H1 (cell line): ENCODE measurements around the gene GABRP. TPM values are rescaled to one million over a fixed set of nuclear protein-coding genes. Genes with fewer than 3 reads are reported as not detected.

Experiments
- CTCF ChIA-PET: fragments of 300-600 bp; sonication (Branson Sonifier 250); formaldehyde crosslinking; loops from one replicate; lab custom pipeline; 2021; ENCODE audit not compliant: partially characterized antibody; lab: Charles Lee
- POLR2A ChIA-PET: fragments of 300-600 bp; sonication (Branson Sonifier 250); formaldehyde crosslinking; loops from one replicate; lab custom pipeline; 2021; ENCODE audit warnings: inconsistent platforms; ENCODE audit not compliant: partially characterized antibody; lab: Charles Lee
- DNase-seq, 2 experiments: peaks; one replicate each; pipeline versions ENCODE4 v3.0.0 to v3.0.0-alpha.2; 2010 to 2022; ENCODE audit warnings: low spot score in 2 of 2, low read depth in 1 of 2, mixed read lengths in 1 of 2
- FAIRE-seq: peaks from 2 replicates; lab custom pipeline; 2011; peaks lifted over from hg19 to GRCh38; lab: Jason Lieb, UNC
- H2AFZ ChIP-seq: 2 replicates; pipeline ENCODE4 v1.8.1; 2012; ENCODE audit warnings: low read length, inconsistent platforms
- H2AK5ac ChIP-seq: 2 replicates; pipeline ENCODE4 v1.6.1; 2013; ENCODE audit warnings: low read depth, low read length
- H2BK120ac ChIP-seq: replicated peaks from 2 replicates; pipeline ENCODE3; 2013; ENCODE audit warnings: low read depth, low read length, inconsistent platforms
- H2BK12ac ChIP-seq: 2 replicates; pipeline ENCODE4 v1.6.1; 2013; ENCODE audit warnings: low read depth, low read length
- H2BK15ac ChIP-seq: 2 replicates; pipeline ENCODE4 v1.6.1; 2013; ENCODE audit warnings: low read length
- H2BK20ac ChIP-seq: 2 replicates; pipeline ENCODE4 v1.6.1; 2013; ENCODE audit warnings: low read length
- H2BK5ac ChIP-seq: 2 replicates; pipeline ENCODE4 v1.6.1; 2013; ENCODE audit warnings: low read depth, low read length
- H3K14ac ChIP-seq: 2 replicates; pipeline ENCODE4 v1.6.1; 2013; ENCODE audit warnings: inconsistent platforms; ENCODE audit not compliant: insufficient read length
- H3K18ac ChIP-seq: 2 replicates; pipeline ENCODE4 v1.6.1; 2013; ENCODE audit warnings: low read length; ENCODE audit errors: extremely low read depth
- H3K23ac ChIP-seq: 2 replicates; pipeline ENCODE4 v1.6.1; 2013; ENCODE audit warnings: inconsistent platforms; ENCODE audit not compliant: insufficient read length
- H3K23me2 ChIP-seq: 2 replicates; pipeline ENCODE4 v1.6.1; 2013; ENCODE audit warnings: low read depth, low read length
- H3K27ac ChIP-seq: 2 replicates; pipeline ENCODE4 v1.6.1; 2011; ENCODE audit warnings: low read depth, low read length, inconsistent platforms
- H3K27me3 ChIP-seq, 4 experiments: replicated peaks in 1 of 4; 1 replicate in 1 of 4; 2 replicates in 3 of 4; pipeline versions ENCODE4 v1.6.1 to v1.8.1; 2011 to 2013; ENCODE audit warnings: low read length in 3 of 4, mild to moderate bottlenecking in 3 of 4, inconsistent platforms in 2 of 4, mixed read lengths in 2 of 4, moderate library complexity in 1 of 4; ENCODE audit not compliant: control insufficient read depth in 3 of 4, insufficient read depth in 3 of 4; ENCODE audit errors: extremely low read depth in 1 of 4
- H3K36me3 ChIP-seq, 4 experiments: 2 replicates each; pipeline versions ENCODE4 v1.6.1 to v1.8.1; 2011 to 2013; ENCODE audit warnings: mild to moderate bottlenecking in 4 of 4, low read length in 3 of 4, moderate library complexity in 2 of 4, control low read depth in 1 of 4, inconsistent platforms in 1 of 4; ENCODE audit not compliant: insufficient read depth in 4 of 4, control insufficient read depth in 2 of 4
- H3K4ac ChIP-seq: replicated peaks from 2 replicates; pipeline ENCODE3; 2013; ENCODE audit warnings: low read length, low read depth, mixed read lengths, inconsistent platforms; ENCODE audit not compliant: insufficient read length
- H3K4me1 ChIP-seq, 4 experiments: replicated peaks in 1 of 4; 1 replicate in 1 of 4; 2 replicates in 3 of 4; pipeline versions ENCODE4 v1.6.1 to v1.8.1; 2011 to 2013; ENCODE audit warnings: low read length in 3 of 4, inconsistent platforms in 2 of 4, mixed read lengths in 1 of 4; ENCODE audit not compliant: insufficient read depth in 4 of 4, control insufficient read depth in 3 of 4
- H3K4me2 ChIP-seq, 2 experiments: 2 replicates each; pipeline versions ENCODE4 v1.6.1 to v1.8.1; 2011 to 2013; ENCODE audit warnings: low read depth in 2 of 2, low read length in 2 of 2, control low read depth in 1 of 2, inconsistent platforms in 1 of 2, mild to moderate bottlenecking in 1 of 2; ENCODE audit not compliant: insufficient read depth in 1 of 2
- H3K4me3 ChIP-seq, 4 experiments: fragments of 200-600, 300-600 bp in 1 of 4; sonication (generic), shearing (Covaris generic), sonication (Bioruptor Twin) in 1 of 4; 2 replicates each; pipeline versions ENCODE4 v1.5.1 to v1.8.1; 2011 to 2016; ENCODE audit warnings: low read length in 4 of 4, low read depth in 3 of 4, control low read depth in 2 of 4, inconsistent platforms in 2 of 4, mild to moderate bottlenecking in 2 of 4, mixed read lengths in 1 of 4, moderate library complexity in 1 of 4; ENCODE audit not compliant: insufficient read depth in 2 of 4; ENCODE audit errors: extremely low read depth in 1 of 4
- H3K56ac ChIP-seq: replicated peaks from 2 replicates; pipeline ENCODE3; 2013; ENCODE audit warnings: low read depth, mild to moderate bottlenecking, mixed read lengths, low read length, inconsistent platforms; ENCODE audit not compliant: insufficient read length
- H3K79me1 ChIP-seq: 2 replicates; pipeline ENCODE4 v1.6.1; 2013; ENCODE audit warnings: low read depth, low read length, control low read depth
- H3K79me2 ChIP-seq, 2 experiments: 2 replicates each; pipeline versions ENCODE4 v1.6.1 to v1.8.1; 2012 to 2013; ENCODE audit warnings: low read length in 2 of 2, mild to moderate bottlenecking in 2 of 2, inconsistent platforms in 1 of 2; ENCODE audit not compliant: insufficient read depth in 2 of 2, control insufficient read depth in 1 of 2
- H3K9ac ChIP-seq, 4 experiments: replicated peaks in 1 of 4; 1 replicate in 1 of 4; 2 replicates in 3 of 4; pipeline versions ENCODE4 v1.6.1 to v1.8.1; 2011 to 2013; ENCODE audit warnings: low read depth in 3 of 4, low read length in 3 of 4, control low read depth in 2 of 4, mild to moderate bottlenecking in 2 of 4, moderate library complexity in 2 of 4, inconsistent platforms in 1 of 4; ENCODE audit errors: extremely low read depth in 1 of 4
- H3K9me3 ChIP-seq, 2 experiments: 2 replicates each; pipeline versions ENCODE4 v1.6.1 to v1.8.1; 2012 to 2013; ENCODE audit warnings: mild to moderate bottlenecking in 2 of 2, moderate library complexity in 2 of 2, control low read depth in 1 of 2, inconsistent platforms in 1 of 2, low read depth in 1 of 2, low read length in 1 of 2, mixed read lengths in 1 of 2; ENCODE audit not compliant: insufficient read depth in 2 of 2
- H4K20me1 ChIP-seq, 2 experiments: replicated peaks in 1 of 2; 2 replicates each; pipeline versions ENCODE3 to v1.8.1; 2011 to 2013; ENCODE audit warnings: inconsistent platforms in 2 of 2, low read length in 2 of 2, mild to moderate bottlenecking in 1 of 2; ENCODE audit not compliant: insufficient read depth in 2 of 2, control insufficient read depth in 1 of 2
- H4K5ac ChIP-seq: 2 replicates; pipeline ENCODE4 v1.6.1; 2013; ENCODE audit warnings: low read length, low read depth, mixed read lengths, inconsistent platforms; ENCODE audit not compliant: insufficient read length
- H4K8ac ChIP-seq: 2 replicates; pipeline ENCODE4 v1.8.0; 2013; ENCODE audit warnings: mild to moderate bottlenecking, moderate library complexity, low read length, inconsistent platforms; ENCODE audit not compliant: insufficient read depth; ENCODE audit errors: extremely low read depth
- H4K91ac ChIP-seq: replicated peaks from 2 replicates; pipeline ENCODE3; 2013; ENCODE audit warnings: low read length, mixed read lengths, inconsistent platforms; ENCODE audit not compliant: insufficient read length
- KDM1A ChIP-seq: fragments of 200-600, 300-600 bp; sonication (generic); IDR thresholded peaks from 2 replicates; pipeline ENCODE4 v1.7.1; 2016; ENCODE audit warnings: mild to moderate bottlenecking, low read length, borderline replicate concordance
- RAD21 ChIP-seq, 2 experiments: IDR thresholded peaks in 1 of 2; conservative IDR thresholded peaks in 1 of 2; 2 replicates each; pipeline ENCODE4 v1.6.1; 2011; ENCODE audit warnings: low read depth in 2 of 2, low read length in 2 of 2, improper control_type of control experiment in 1 of 2, inconsistent platforms in 1 of 2, mild to moderate bottlenecking in 1 of 2, moderate library complexity in 1 of 2
- TAF7 ChIP-seq: optimal IDR thresholded peaks from 2 replicates; pipeline ENCODE3; 2011; ENCODE audit warnings: low read depth, mild to moderate bottlenecking, inconsistent platforms, low read length, moderate library complexity, borderline replicate concordance
- WGBS, 2 experiments: shearing (Covaris generic) in 1 of 2; methylation state at CpG; one replicate each; pipeline versions ENCODE4 v1.1.6 to v1.1.7; 2013 to 2015; ENCODE audit warnings: low lambda C conversion rate in 2 of 2, mixed read lengths in 2 of 2, inconsistent platforms in 1 of 2, low coverage in 1 of 2, missing lambda C conversion rate in 1 of 2; ENCODE audit not compliant: insufficient replicate concordance in 2 of 2, insufficient coverage in 1 of 2, insufficient read length in 1 of 2; ENCODE audit errors: extremely low coverage in 1 of 2, missing lambda C conversion rate in 1 of 2; 5-methylcytosine and 5-hydroxymethylcytosine counted together
- polyA plus RNA-seq, 7 experiments: library from polyadenylated mRNA; depleted of rRNA in 3 of 7; stranded (reverse) in 5 of 7; unstranded in 2 of 7; fragments of >200 nt in 5 of 7; fragments of 200-250 nt in 2 of 7; gene quantifications; 1 replicate in 5 of 7; 2 replicates in 1 of 7; 4 replicates in 1 of 7; pipeline versions ENCODE4 v1.2.1 to v1.2.3, GENCODE V29; 2011 to 2013; ENCODE audit warnings: missing spikeins in 2 of 7, mixed read lengths in 2 of 7
- total RNA-seq: library from RNA; stranded (reverse); fragmentation: NEBNext Ultra II Directional; extraction: Animal tissue kit (Norgen Biotek cat#: 25700); gene quantifications from 2 replicates; pipeline ENCODE4 v1.2.1, GENCODE V29; 2021
- TF ChIP-seq, protein P1 (sequence below), 3 experiments: IDR thresholded peaks; 1 replicate in 2 of 3; 2 replicates in 1 of 3; pipeline versions ENCODE4 v1.5.1 to v1.6.1; 2011; ENCODE audit warnings: low read length in 3 of 3, mild to moderate bottlenecking in 3 of 3, inconsistent platforms in 2 of 3, low read depth in 1 of 3, moderate library complexity in 1 of 3; ENCODE audit not compliant: insufficient read depth in 1 of 3; ENCODE audit errors: control extremely low read depth in 1 of 3

Gene GABRP
- total and polyA plus RNA-seq, 2 of the 8 experiments (the other 6 are each of a cell fraction or from before 2014, with no cell fraction given) = 3.7 to 4.0 TPM

DNA sequence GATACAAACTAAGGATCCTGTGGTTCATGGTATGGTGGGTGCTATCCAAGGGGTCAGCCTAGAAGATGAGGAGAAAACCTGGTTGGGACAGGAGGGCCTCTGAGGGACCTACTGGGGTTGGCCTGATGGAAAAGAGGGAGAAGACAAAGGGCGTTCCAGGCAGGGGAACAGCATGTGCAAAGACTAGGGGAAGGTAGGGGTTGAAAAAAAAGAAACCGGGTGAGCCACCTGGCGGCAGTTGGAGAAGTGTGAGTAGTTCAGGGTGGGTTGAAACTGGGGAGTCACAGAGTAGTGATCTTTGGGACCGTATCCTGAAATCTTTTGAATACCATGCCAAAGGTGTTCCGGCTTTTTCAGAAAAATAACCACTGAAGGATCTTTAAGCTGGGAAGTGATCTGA, 8.7 kb upstream of the GABRP start:
- 87% methylated on average over 5 of the region's 5 CpGs; no CpG with 5 or more reads in 1 of the 2 experiments for WGBS, 2 experiments
- Histone ChIP-seq H2BK120ac (peak overlapping the region; percentile 58), H3K4me3 (no peak overlapping the region), H2AK5ac (no peak overlapping the region), H3K79me1 (no peaks in the 10 kb centered on the region), H2BK12ac (no peak overlapping the region), H2BK5ac (peak overlapping the region; percentile 9; the same call in 1 of the 2 replicates), H3K9ac (no peak overlapping the region), H3K79me2 (no peaks in the 10 kb centered on the region), H3K4me1 (peaks cover 4 to 15% (median 8%) of the 10 kb centered on the region in 4 experiments), H3K23me2 (no peaks in the 10 kb centered on the region), H3K27ac (no peak overlapping the region), H2BK20ac (peak overlapping the region; percentile 53; the same call in 1 of the 2 replicates), H3K9me3 (no peaks in the 10 kb centered on the region), H3K36me3 (no peaks in the 10 kb centered on the region), H2BK15ac (no peak overlapping the region), H4K20me1 (no peaks in the 10 kb centered on the region), H3K4me2 (no peak overlapping the region), H2AFZ (no peak overlapping the region), H3K27me3 (no peaks in the 10 kb centered on the region), H4K8ac (no peak overlapping the region), H3K14ac (no peak overlapping the region), H3K18ac (0 out of 2 replicates have a peak overlapping the region, but pooled peaks have one; percentile 25), H3K4ac (no peak overlapping the region), H3K23ac (no peak overlapping the region), H3K56ac (no peak overlapping the region), H4K91ac (peak overlapping the region; percentile 91), H4K5ac (no peak overlapping the region)
- FAIRE-seq = no peak
- no peak for DNase-seq
- TF ChIP-seq TAF7 = no peak
- TF ChIP-seq RAD21 (IDR thresholded peaks at IDR 0.05 in 1 of 2, conservative IDR thresholded peaks at IDR 0.05 in 1 of 2; ENCODE audit: low read depth in 2 of 2, low read length in 2 of 2) = peak in 1 of 2 experiments; percentile 38; a peak in 1 of 4 replicates
- TF ChIP-seq KDM1A = peak; percentile 60; the same call in 1 of the 2 replicates
- TF ChIP-seq, protein P1, sequence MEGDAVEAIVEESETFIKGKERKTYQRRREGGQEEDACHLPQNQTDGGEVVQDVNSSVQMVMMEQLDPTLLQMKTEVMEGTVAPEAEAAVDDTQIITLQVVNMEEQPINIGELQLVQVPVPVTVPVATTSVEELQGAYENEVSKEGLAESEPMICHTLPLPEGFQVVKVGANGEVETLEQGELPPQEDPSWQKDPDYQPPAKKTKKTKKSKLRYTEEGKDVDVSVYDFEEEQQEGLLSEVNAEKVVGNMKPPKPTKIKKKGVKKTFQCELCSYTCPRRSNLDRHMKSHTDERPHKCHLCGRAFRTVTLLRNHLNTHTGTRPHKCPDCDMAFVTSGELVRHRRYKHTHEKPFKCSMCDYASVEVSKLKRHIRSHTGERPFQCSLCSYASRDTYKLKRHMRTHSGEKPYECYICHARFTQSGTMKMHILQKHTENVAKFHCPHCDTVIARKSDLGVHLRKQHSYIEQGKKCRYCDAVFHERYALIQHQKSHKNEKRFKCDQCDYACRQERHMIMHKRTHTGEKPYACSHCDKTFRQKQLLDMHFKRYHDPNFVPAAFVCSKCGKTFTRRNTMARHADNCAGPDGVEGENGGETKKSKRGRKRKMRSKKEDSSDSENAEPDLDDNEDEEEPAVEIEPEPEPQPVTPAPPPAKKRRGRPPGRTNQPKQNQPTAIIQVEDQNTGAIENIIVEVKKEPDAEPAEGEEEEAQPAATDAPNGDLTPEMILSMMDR (IDR thresholded peaks at IDR 0.05; ENCODE audit: control extremely low read depth in 1 of 3, insufficient read depth in 1 of 3, low read depth in 1 of 3, low read length in 3 of 3) = peak in 1 of 3 experiments; percentile 19; a peak in 2 of 4 replicates
- CTCF ChIA-PET = interaction anchor here (1.1 to 6.3 kb wide), 4 partner anchors 14 to 78 kb away, joined by 3 to 91 read pairs (median 40); no protein-coding TSS in a partner anchor
- POLR2A ChIA-PET = interaction anchor here (0.9 to 6.0 kb wide), 4 partner anchors 9 to 29 kb away, joined by 3 to 31 read pairs (median 6); no protein-coding TSS in a partner anchor
